ENCODE data around the gene ACO1.

Gene ACO1

GRCh38 chr9:32487981-32488380 lies 103.5 kb downstream of the ACO1 start:
- Histone ChIP-seq H3K27me3 (ENCODE audit: insufficient read depth, low read length, poor library complexity, severe bottlenecking) (no peaks in the 10 kb centered on the region), H3K36me3 (ENCODE audit: insufficient read depth, low read length) (peaks cover 33% of the 10 kb centered on the region; the same call in 1 of the 2 replicates), H3K4me2 (ENCODE audit: low read depth, low read length, poor library complexity, severe bottlenecking) (no peak overlapping the region), H3K4me1 (ENCODE audit: insufficient read depth, low read length, poor library complexity, severe bottlenecking) (no peaks in the 10 kb centered on the region), H3K9me2 (replicated peaks; ENCODE audit: low read depth, low read length) (no peaks in the 10 kb centered on the region), H3K4me3 (ENCODE audit: low read length, poor library complexity, severe bottlenecking) (no peak overlapping the region), H4K20me1 (ENCODE audit: insufficient read depth, low read length, poor library complexity, severe bottlenecking) (no peaks in the 10 kb centered on the region), H3K9ac (ENCODE audit: low read depth, low read length, poor library complexity, severe bottlenecking) (no peak overlapping the region), H3K79me2 (ENCODE audit: insufficient read depth, low read length) (no peaks in the 10 kb centered on the region), H3F3A (ENCODE audit: low read depth) (no peaks in the 10 kb centered on the region), H2AFZ (ENCODE audit: low read length) (no peak overlapping the region), H3K9me3 (ENCODE audit: insufficient read depth, low read depth, low read length) (no peaks in the 10 kb centered on the region)
- no peak for TF ChIP-seq CTCF (conservative IDR thresholded peaks at IDR 0.05; ENCODE audit: low read length)
- TF ChIP-seq EZH2phosphoT487 (IDR thresholded peaks at IDR 0.05; ENCODE audit: borderline replicate concordance): no peak

DNA sequence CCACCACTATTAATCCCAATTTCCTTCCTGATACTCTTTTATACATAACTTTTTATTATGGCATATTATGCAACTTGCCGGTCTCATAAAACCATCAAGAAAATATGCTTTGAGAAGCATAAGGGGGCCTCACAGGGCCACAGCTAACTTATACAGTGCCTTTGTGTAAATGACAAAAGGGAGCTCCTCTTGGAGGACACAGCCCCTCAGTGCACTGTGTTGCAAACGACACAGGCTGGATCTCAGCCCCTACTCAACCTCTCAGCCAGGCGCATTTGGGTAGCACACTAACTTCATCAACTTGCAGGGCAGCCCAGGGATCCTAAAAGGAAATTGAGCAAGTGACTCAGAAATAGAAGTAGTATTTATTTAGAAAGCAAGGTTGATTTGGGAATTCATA lies 106.2 kb downstream of the ACO1 start:
- no peaks in the 10 kb centered on the region for H3K79me2 ChIP-seq (ENCODE audit: insufficient read depth, low read length)
- no peaks in the 10 kb centered on the region for H3K9me2 ChIP-seq (replicated peaks; ENCODE audit: low read depth, low read length)
- no peak for TF ChIP-seq EZH2phosphoT487 (IDR thresholded peaks at IDR 0.05; ENCODE audit: borderline replicate concordance)
- TF ChIP-seq CTCF (conservative IDR thresholded peaks at IDR 0.05; ENCODE audit: low read length): no peak
- no peaks in the 10 kb centered on the region for H3K9me3 ChIP-seq (ENCODE audit: insufficient read depth, low read depth, low read length)
- no peak overlapping the region for H3K4me2 ChIP-seq (ENCODE audit: low read depth, low read length, poor library complexity, severe bottlenecking)
- H4K20me1 ChIP-seq (ENCODE audit: insufficient read depth, low read length, poor library complexity, severe bottlenecking): no peaks in the 10 kb centered on the region
- no peaks in the 10 kb centered on the region for H3K4me1 ChIP-seq (ENCODE audit: insufficient read depth, low read length, poor library complexity, severe bottlenecking)
- H3K9ac ChIP-seq (ENCODE audit: low read depth, low read length, poor library complexity, severe bottlenecking): no peak overlapping the region
- no peak overlapping the region for H2AFZ ChIP-seq (ENCODE audit: low read length)
- peaks cover 19% of the 10 kb centered on the region; the same call in 1 of the 2 replicates for H3K36me3 ChIP-seq (ENCODE audit: insufficient read depth, low read length)
- H3K4me3 ChIP-seq (ENCODE audit: low read length, poor library complexity, severe bottlenecking): no peak overlapping the region
- H3K27me3 ChIP-seq (ENCODE audit: insufficient read depth, low read length, poor library complexity, severe bottlenecking): no peaks in the 10 kb centered on the region
- no peaks in the 10 kb centered on the region for H3F3A ChIP-seq (ENCODE audit: low read depth)

DNA sequence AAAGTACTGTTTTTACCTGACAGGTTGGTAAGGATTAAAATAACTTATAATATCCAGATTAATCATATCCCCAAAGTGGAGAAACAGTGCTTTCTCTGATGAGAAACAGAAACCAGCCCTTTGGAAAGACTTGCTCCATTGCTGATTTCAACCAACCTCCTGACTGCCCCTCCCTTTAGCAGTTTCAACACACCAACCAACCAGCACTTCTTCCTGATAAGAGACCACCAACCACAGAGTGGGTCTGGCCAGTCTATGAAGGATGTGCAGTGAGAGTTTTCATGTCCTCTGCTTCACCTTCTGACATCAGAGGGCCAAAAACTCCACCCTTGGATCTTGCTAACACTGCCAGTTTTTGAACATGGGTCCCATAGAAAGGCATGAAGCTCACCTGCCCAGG lies 113.5 kb downstream of the ACO1 start:
- Histone ChIP-seq H2AFZ (ENCODE audit: low read length) (no peak overlapping the region), H3K36me3 (ENCODE audit: insufficient read depth, low read length) (peaks cover 11% of the 10 kb centered on the region; the same call in 1 of the 2 replicates), H3K9ac (ENCODE audit: low read depth, low read length, poor library complexity, severe bottlenecking) (no peak overlapping the region), H3K27me3 (ENCODE audit: insufficient read depth, low read length, poor library complexity, severe bottlenecking) (no peaks in the 10 kb centered on the region), H3F3A (ENCODE audit: low read depth) (no peaks in the 10 kb centered on the region), H3K9me3 (ENCODE audit: insufficient read depth, low read depth, low read length) (no peaks in the 10 kb centered on the region), H3K4me1 (ENCODE audit: insufficient read depth, low read length, poor library complexity, severe bottlenecking) (no peaks in the 10 kb centered on the region), H3K79me2 (ENCODE audit: insufficient read depth, low read length) (no peaks in the 10 kb centered on the region), H3K4me3 (ENCODE audit: low read length, poor library complexity, severe bottlenecking) (no peak overlapping the region), H3K4me2 (ENCODE audit: low read depth, low read length, poor library complexity, severe bottlenecking) (no peak overlapping the region), H3K9me2 (replicated peaks; ENCODE audit: low read depth, low read length) (no peaks in the 10 kb centered on the region), H4K20me1 (ENCODE audit: insufficient read depth, low read length, poor library complexity, severe bottlenecking) (no peaks in the 10 kb centered on the region)
- TF ChIP-seq CTCF (conservative IDR thresholded peaks at IDR 0.05; ENCODE audit: low read length) (no peak), EZH2phosphoT487 (IDR thresholded peaks at IDR 0.05; ENCODE audit: borderline replicate concordance) (no peak)

Data from Loucy (cell line).